SH-SY5Y (cell line): ENCODE results near the gene SNED1.

Experiments used
- GATA2 ChIP-seq: IDR thresholded peaks from 2 replicates; pipeline ENCODE4 v1.6.1; 2011; ENCODE audit warnings: mild to moderate bottlenecking, low read depth, low read length
- GATA3 ChIP-seq: IDR thresholded peaks from 2 replicates; pipeline ENCODE4 v1.6.1; 2011; ENCODE audit warnings: low read depth, mild to moderate bottlenecking, low read length, moderate library complexity

DNA sequence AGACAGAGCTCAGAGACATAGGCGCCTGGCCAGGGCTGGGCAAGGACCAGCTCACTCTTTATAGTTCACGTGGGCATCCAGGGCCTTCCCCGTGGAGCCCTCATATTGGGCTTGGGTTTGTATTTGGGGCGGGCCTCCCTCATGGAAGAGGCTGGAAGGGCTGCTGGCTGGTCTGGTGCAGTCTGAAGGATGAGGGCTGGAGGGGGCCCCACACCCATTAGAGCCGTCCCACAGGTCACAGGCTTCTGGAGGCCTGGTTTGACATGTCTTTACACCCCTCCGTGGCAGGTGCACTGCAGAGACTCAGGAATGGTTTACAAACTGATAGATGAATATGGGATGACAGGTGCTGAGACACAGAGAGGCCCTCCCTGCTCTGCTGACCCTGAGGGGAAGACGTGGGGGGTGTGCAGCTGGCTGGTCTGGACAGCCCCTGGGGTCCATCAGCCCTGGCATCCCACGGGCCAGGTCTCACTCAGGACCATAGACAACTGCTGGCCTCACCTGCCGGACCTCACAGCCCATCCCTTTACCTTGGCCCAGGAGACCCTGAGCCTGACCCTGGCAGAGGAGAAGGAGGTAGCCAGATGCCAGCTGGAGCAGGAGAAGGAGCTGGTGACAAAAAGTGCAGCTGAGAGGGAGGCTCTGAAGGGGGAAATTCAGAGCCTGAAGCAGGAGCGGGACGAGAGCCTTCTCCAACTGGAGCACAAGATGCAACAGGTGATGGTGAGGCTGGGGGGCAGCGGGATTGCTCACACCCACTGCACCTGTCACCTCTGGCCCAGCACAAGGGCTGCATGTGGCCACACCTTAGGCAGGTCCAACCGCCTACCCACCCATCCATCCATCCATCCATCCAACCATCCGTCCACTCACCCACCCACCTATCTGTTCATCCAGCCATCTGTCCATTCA is 48.4 kb upstream of the SNED1 start:
- TF ChIP-seq GATA2, result no peak
- TF ChIP-seq GATA3, result no peak
